ENCODE data around the gene TCFL5.

Gene TCFL5

DNA sequence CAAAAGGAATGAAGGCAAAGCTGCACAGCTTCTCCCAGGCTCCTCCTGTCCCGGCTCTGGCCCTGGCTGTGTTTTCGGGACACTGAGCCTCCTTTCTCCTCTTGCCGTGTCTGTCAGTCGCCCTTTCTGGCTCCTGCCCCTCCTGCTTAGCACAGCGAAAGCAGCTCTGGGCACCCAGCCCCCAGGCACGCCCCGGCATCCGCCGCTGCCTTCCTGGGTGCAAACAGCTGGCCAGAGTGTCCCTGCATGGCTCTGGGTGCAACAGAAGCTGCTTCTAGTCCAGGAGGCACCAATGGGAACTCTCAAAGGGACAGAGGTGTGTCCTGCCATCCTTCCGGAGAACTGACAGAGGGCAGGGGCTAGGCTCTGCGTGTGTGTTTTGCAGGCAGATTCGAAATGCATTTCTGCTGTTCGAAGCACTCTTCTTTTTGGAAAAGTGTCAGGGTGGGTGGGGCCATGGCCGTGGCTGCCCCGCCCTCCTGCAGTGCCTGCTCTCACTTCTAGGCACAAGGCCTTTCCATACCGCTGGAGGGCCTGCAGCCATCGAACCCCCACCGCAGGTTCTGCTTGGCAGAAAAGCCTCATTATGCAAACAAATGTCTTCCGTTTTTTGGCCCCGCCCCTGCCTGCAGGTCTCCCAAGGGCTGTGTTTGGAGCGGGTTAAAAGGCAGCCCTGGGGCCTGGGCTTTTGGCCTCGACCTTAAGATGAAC is 29.3 kb downstream of the TCFL5 start:
- no peak for DNase-seq

DNA sequence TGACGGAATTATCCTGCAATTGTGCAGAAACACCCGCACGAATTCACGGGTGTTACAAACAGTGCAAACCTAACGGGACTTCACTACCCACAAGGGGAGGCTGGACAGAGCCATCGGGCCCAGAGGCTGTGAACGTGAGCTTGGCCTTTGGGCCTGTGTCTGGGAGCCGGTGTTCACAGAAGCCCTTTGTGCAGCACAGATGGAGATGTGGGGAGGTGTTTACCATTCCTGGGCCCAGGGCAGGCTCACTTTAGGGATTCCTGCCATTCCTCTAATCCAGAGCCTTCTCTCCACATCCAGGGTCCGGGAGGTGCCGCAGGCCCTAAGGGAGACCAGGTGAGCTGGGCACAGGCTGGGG is 29.8 kb downstream of the TCFL5 start:
- DNase-seq = no peak

DNA sequence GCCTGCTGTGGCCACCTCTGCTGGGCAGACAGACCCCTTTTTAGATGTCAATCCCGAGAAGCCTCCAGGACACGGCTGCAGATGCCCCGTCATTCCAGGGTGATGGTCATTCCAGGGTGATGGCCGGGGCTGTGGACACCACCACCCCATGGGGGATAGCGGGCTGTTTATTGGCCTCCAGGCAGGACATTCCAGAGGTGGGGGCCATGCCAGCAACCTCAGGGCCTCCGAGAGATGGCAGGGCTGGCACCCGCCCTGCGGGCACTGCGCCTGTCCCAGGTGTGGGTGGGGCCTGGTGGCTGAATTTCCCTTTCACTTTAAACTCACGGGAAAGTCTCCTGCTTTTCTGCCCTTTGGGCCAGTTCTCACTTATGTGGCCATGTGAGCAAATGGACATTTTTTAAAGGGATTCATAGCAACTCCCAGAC is 30.2 kb downstream of the TCFL5 start:
- no peak for DNase-seq

DNA sequence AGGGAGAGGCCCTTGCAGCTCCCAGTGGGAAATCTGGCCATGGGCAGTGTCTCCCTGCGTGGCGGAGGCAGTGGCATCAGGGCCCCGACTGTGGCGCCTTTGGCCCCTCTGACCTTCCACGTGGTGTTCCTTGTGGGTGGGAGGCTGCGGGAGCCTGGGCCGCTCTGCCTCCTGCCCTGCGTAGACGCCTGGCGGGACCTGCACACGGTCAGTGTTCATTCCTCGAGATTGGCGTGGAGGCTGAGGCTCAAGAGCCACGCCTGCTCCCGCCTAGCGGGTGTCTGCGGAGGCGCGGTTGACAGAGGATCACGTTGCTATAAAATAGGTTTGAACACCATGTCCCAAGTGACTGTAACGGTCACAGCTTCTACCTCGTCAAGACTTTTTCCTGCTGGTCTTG is 30.8 kb downstream of the TCFL5 start:
- DNase-seq = no peak

DNA sequence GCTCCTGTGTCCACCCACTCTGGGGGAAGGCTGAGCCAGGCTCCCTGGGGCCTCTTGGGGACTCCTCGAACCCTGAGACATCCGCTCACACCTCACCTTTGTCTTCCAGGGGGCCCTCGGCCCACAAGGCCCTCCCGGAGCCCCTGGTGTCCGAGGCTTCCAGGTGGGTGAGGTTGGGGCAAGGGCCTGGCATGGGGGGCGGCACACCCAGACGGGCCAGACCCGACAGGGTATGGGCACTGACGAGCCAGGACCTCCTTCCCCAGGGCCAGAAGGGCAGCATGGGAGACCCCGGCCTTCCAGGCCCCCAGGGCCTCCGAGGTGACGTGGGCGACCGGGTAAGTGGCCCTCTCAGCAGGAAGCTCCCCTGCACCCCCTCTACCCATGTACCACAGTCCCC is 31.4 kb downstream of the TCFL5 start:
- DNase-seq = no peak

DNA sequence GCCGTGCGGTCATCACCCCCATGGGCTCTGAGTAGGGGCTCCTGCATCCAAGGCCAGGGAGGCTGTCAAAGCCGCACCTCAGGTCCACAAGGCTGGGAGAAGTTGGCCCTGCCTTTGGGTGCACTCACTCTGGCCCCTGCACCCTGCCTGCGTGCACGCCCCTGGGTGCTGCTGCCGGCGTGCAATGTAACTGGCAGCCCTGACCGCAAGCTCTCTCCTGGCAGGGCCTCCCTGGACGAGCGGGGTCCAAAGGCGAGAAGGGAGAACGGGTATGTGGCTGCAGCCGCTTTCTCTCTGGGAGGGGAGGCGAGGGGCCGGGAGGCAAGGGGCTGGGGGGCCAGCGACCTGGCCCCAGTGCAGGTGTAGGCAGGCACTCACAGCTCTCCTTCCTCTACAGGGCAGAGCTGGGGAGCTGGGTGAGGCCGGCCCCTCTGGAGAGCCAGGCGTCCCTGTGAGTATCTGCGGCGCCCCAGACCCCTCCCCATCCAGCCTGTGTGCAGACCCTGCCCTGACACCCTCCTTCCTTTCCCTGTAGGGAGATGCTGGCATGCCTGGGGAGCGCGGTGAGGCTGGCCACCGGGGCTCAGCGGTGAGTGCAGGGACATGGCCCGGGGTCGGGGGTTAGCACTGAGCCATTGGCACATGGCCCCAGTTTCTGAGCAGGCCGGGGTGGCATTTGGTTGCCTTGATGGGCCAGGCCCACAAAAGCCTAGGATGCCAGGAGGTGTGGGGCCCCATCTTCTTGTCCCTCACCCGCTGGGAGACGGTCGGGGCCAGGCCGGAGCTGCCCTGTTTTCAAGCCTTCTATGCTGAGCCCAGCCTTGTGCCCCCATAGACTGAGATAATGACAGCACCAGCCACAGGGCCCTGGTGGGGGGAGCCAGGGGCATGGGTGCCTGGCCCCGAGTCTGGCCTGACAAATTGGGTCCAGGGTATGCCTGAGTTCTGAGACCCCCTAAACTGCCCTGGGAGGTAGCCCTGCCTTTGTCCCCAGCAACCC is 32.1 kb downstream of the TCFL5 start:
- no peak for DNase-seq

DNA sequence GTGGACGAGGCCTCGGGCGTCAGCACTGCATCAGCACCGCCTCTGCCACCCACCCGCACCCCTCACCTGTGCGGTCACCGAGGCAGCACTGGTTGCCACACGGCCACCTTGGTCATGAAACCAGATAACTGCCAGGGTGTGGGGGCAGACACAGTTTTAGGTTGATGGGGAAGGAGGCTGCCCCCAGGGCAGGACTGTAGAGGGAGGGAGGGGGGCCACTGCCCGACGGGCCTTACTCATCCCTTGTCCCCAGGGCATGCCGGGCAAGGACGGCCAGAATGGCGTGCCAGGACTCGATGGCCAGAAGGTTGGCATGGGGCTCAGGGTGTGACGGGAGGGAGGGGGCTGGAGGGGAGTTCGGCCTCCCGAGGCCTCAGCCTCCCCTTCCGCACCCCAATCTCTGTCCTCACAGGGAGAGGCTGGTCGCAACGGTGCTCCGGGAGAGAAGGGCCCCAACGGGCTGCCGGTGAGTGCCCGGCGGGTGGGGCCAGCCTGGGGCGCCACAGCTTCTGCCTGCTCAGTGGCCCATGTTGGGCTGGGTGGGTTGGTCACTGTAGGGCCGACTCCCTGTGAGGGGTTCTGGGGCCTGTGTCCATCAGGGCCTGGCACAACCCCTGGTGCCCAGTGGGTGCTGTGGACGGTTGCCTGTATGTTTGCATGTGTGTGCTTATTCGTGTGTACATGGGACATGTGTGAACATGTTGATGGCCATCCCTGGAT is 33.0 kb downstream of the TCFL5 start:
- no peak for DNase-seq

DNA sequence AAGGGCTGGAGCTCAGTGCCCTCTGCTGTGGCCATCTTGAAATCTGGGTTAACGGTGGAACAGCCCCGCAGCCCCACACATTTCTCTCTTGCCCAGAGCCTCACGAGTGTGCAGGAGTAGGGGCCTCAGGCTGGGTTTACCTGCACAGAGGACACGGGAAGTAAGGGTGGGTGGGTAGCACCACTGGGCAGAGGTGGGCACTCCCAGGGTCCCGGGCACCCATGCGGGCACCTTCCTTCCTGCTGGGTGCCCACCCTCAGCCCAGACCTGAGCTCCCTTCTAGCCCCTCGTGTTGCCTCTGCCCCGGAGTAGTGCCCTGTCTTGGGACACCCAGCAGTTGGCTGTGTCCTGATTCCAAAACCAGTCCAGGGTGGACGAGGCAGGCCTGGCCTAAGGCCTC is 33.6 kb downstream of the TCFL5 start:
- DNase-seq = no peak

DNA sequence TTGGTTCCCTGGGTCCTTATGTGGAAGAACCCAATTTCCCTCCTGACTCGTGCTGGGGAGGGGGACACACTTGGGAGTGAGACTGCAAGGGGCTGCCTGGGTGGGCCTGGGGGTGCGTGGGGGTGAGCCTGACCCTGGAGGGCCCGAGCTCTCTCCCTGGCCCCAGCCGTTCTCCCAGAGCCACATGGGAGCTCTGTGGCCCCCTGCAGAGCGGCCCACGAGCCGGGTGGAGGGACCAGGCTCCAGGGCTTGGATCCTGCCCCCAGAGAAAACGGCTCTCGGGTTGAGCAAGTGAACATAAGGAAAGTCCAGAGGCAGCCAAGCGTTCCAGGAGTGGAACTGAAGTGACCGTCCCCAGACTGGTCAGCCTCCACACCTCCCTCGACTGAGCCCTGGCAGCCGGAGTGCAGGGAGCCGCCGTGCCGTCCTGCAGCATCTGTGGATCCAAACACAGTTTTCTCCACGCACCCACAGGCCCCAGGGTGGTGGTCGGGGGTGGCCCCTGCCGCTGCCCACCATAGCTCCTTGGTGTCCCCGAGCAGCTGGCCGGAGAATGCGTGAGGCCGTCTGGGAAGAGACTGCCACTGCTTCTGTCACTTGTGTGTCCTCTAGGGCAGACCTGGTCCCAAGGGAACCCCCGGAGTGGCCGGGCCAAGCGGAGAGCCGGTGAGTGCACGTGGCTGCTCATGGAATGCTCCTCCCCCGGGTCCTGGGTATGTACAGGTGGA is 34.1 kb downstream of the TCFL5 start:
- DNase-seq = no peak

DNA sequence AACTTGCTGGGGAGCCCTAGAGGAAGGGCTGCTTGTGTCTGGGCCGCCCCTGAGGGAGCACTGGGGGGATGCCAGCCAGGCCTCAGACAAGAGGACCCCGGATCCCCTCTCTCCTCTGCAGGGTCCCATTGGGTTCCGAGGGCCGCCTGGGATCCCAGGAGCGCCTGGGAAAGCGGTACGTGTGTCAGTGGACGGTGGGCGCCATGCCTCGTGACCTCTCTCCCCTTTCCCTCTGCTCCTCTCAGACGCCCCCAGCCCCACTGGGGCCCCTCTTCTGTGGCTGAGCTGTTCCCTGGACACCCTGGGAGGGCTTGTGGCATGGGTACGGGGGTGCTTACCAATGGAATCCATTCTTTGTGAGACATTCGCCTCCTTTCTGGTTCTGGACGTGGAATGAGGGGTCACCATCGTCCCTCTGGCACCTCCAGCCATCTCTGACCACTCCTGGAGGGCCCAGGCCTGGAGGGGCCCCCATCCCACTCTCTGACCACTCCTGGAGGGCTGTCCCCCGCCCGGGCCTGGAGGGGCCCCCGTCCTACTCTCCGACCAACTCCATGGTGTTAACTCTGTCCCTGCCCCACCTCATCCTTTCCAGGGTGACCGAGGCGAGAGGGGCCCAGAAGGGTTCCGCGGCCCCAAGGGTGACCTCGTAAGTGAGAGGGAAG is 34.8 kb downstream of the TCFL5 start:
- DNase-seq = no peak

DNA sequence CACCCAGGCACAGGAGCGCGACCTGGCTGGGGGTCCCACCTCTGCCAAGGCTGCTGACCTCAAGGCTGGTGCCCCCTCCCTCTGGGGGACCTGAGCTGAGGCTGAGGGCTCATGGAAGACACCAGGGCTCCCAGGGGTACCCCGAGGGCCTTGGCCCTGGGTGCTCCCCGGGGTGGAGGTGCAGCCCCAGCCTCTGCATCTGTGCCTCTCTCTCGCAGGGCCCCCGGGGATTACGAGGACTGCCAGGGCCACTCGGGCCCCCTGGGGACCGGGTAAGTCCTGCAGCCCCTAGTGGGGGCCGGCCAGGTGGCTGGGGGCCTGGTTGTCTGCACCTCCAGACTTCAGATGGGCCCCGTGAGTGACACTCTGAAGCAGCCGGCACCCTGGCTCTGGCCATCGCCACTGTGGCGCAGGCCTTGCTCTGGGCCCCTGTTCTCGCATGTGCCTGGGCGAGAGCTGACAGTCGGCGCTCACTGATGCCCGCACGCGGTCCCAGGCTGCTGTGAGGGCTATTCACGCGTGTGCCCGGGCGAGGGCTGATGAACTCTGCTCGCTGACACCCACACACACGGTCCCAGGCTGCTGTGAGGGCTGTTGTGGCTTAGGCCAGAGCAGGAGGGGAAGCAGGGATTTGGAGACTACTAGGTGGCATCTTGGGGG is 35.5 kb downstream of the TCFL5 start:
- DNase-seq = no peak

DNA sequence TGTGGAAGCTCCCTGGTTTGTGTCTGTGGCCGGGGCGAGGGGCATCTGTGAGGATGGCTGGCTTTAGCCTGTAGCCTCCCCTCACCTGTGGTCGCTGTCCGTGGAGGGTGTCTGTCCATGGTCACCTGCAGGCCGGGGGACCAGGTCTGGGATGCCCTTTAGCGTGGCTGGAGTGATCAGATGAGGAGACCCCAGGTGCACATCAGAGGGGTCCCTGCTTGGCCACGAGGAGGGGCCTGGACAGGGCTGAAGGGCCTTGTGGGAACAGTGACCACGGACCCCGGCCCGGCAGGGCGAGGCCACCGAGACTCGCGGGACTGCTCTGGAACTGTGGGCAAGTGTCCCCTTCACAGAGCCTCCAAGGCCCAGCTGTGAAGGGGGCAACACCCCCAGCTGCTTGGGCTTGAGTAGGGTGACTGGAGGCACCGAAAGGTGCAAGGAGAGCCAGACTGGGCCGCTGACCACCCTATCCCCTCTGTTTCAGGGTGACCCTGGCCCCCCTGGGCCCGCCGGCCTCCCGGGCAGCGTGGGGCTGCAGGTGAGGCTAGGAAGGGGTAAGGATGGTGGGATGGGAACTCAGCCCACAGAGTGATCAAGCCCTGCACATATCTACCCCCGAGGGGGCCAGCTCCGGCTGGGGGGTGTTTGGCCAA is 36.2 kb downstream of the TCFL5 start:
- no peak for DNase-seq

DNA sequence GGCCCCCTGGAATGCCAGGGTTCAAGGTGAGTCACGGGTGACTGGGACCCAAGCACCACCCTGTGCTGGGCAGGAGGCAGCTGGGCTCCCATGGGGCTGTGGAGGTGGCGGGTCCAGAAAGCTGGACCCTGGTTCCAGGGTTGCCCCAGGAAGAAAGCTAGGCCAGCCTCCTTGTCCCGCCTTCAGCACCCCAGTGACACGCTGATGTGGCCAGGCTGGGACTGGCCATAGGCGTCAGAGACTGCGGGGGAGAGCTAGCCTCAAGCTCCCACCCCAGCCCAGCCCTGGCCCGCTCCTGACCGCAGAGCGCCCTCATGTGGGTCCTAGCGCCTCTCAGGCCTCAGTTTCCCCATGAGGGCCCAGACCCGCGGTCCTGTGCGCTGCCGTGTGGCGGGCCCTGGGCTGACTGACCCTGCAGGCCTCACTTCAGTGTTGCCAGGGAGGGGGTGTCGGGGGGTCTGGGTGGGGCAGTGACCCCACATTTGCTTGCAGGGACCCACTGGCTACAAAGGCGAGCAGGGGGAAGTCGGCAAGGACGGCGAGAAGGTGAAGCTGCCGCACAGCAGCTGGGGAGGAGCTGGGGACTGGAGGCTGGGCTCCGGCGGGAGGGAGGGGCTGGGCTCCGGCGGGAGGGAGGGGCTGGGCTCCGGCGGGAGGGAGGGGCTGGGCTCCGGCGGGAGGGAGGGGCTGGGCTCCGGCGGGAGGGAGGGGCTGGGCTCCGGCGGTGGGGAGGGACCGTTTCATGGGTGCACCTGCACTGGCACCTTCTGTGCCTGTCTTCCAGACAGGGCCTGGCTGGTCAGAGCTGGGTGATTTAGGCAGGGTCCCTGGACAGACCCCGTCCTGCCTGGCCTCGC is 36.9 kb downstream of the TCFL5 start:
- peak; percentile 52 for DNase-seq

DNA sequence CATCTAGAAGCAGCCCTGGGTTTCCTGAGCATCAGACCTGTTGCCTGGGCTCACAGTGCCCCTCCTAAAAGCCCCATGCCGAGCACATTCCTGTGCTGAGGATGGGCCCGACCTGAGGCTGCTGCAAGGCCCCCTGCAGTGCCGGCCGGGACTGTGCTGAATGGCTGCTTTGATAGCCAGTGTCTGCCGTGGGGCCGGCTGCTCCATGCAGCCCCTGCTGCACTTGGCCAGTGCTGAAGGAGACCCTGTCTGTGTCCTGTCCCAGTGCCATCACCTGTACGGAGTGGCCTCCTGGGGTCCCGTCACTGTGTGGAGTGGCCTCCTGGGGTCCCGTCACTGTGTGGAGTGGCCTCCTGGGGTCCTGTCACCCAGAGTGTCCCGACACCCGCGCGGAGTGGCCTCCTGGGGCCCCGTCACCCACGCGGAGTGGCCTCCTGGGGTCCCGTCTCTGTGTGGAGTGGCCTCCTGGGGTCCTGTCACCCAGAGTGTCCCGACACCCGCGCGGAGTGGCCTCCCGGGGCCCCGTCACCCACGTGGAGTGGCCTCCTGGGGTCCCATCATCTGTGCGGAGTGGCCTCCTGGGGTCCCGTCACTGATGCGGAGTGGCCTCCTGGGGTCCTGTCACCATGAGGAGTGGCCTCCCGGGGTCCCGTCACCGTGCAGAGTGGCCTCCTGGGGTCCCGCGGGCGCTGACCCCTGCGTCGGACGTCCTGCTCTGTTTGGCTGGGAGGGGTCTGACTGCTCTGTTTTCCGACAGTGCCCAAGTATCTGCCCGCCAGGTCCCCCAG is 37.7 kb downstream of the TCFL5 start:
- DNase-seq = no peak

DNA sequence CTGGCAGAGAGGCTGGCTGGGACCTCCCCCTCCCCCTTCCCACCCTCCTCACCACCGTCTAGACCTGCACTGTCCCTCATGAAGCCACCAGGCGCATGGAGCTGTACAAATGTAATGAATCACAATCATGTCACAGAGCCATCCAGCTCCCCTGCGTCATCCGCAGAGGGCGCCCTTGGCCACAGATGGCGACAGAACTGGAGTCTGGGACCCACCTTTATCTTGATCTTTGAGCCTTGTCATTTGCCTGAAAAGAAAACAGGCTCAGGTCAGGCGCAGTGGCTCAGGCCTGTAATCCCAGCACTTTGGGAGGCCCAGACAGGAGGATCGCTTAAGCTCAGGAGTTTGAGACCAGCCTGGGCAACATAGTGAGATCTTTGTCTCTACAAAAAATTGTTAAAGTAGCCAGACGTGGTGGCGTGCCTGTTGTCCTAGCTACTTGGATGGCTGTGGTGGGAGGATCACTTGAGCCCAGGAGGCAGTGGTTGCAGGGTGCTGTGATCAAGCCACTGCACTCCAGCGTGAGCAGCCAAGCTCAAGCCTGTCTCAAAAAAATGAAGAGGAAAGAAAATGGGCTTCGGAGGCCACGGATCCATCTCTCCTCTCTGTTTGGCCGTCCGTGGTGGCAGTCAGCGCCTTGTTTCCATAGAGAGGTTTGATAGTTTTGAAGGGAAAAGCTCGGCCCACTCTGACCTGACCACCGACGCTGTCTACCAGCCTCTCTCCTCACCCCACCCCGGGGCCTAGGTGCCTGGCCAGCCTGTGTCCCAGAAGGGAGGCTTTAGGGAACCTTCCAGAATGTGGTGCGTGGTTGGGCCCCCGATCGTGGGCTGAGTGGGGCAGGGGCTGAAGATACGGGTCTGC is 38.6 kb downstream of the TCFL5 start:
- DNase-seq = peak; percentile 46

DNA sequence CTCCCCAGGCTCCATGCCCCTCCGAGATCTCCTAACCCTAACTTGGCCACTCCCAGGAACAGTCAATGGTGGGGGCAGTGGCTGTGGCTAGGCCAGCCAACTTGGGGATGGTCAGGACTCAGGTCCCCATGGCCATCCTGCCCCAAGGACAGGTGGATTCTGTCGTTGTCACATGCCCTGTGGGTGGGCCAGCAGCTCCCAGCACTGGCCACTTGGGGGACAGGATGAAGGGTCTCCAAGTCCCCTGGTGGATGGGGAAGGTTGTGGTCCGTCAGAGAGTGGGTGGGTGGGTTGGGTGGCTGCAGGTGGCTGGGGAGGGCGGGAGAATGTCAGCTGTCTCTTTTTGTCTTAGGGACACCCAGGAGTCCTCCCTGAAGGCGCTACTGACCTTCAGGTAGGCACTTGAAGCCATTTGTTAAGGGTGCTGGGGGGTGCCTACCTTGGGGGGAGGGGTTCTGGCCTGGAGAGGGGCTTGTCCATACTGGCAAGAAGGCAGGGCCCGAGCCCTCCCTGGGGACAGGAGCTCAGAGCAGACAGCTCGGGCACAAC is 39.3 kb downstream of the TCFL5 start:
- no peak for DNase-seq

DNA sequence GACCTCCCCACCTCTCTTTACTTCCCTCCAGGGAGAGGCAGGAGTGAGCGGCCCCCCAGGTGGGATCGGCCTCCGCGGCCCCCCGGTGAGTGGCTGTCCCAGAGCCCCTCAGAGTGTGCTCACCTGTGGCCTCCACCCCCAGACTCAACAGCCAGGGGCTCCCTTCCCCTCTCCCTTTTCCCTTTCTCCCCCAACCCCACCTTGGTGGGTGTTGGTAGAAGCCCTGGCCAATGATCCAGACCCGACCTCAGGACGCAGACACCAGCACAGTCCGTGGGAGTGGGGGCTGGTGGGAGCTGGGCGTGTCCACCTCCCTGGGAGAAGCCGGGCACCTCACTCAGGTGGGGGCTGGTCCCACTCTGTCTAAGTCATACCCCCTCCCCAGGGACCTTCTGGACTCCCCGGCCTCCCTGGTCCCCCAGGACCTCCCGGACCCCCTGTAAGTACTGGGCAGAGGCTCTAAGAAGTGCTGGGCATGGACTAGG is 39.9 kb downstream of the TCFL5 start:
- DNase-seq = no peak
